HepG2 (cell line): Measurements from ENCODE around the gene VPS13D. TPM values are rescaled to one million over a fixed set of nuclear protein-coding genes. Genes with fewer than 3 reads are reported as not detected.

Experiments
- ATAC-seq: fragments of 200-7000 bp; cut with Tn5 transposase; 3 replicates; pipeline ENCODE4 v1.9.1; 2020; ENCODE audit warnings: mild to moderate bottlenecking, moderate library complexity
- BruUV-seq: library from RNA; stranded (reverse); fragments of 400-500 nt; replicated peaks from 2 replicates; lab custom pipeline; 2021; lab: Mats Ljungman, UMichigan
- CTCF ChIA-PET: fragments of 300-600 bp; formaldehyde crosslinking; extraction: SDS; loops from one replicate; lab custom pipeline; 2021; ENCODE audit warnings: low total read pairs, inconsistent platforms, low intra/inter-chr PET ratio; lab: Yijun Ruan, JAX
- POLR2A ChIA-PET: fragments of 350-600 bp; sonication (Branson Sonifier 250); formaldehyde crosslinking; loops from one replicate; lab custom pipeline; 2020; ENCODE audit warnings: antibody characterized with exemption, inconsistent platforms; lab: Yijun Ruan, JAX
- DNase-seq: peaks from one replicate; pipeline ENCODE4 v3.0.0-alpha.2; 2015; ENCODE audit warnings: low spot score
- FAIRE-seq: peaks from 3 replicates; lab custom pipeline; 2011; peaks lifted over from hg19 to GRCh38; lab: Jason Lieb, UNC
- H2AFZ ChIP-seq: one replicate; pipeline ENCODE4 v1.6.1; 2011; ENCODE audit warnings: low read length, inconsistent platforms
- H3K27ac ChIP-seq: fragments of 300-600 bp; 3 replicates; pipeline ENCODE4 v1.8.0; 2011; ENCODE audit warnings: mixed run types, mild to moderate bottlenecking, mixed read lengths, low read length, inconsistent platforms; ENCODE audit not compliant: insufficient read depth; ENCODE audit errors: extremely low read length
- H3K27me3 ChIP-seq, 2 experiments: fragments of 200-600 bp in 1 of 2; 2 replicates in 1 of 2; 3 replicates in 1 of 2; pipeline versions ENCODE4 v1.6.0 to v1.8.0; 2011; ENCODE audit warnings: low read length in 2 of 2, mild to moderate bottlenecking in 2 of 2, moderate library complexity in 2 of 2, inconsistent platforms in 1 of 2; ENCODE audit not compliant: insufficient read depth in 2 of 2, control insufficient read depth in 1 of 2
- H3K36me3 ChIP-seq, 2 experiments: fragments of 200-600 bp in 1 of 2; replicated peaks in 1 of 2; 2 replicates in 1 of 2; 3 replicates in 1 of 2; pipeline versions ENCODE4 v1.5.1 to v1.8.0; 2011; ENCODE audit warnings: low read length in 2 of 2, inconsistent platforms in 1 of 2; ENCODE audit not compliant: insufficient read depth in 2 of 2, control insufficient read depth in 1 of 2
- H3K4me1 ChIP-seq: 2 replicates; pipeline ENCODE4 v1.5.1; 2012; ENCODE audit warnings: low read length, inconsistent platforms; ENCODE audit not compliant: insufficient read depth
- H3K4me2 ChIP-seq: 2 replicates; pipeline ENCODE4 v1.6.0; 2011; ENCODE audit warnings: low read depth, low read length, inconsistent platforms
- H3K4me3 ChIP-seq, 3 experiments: fragments of 200-600 bp in 1 of 3; sonication (generic), shearing (Covaris generic) in 1 of 3; replicated peaks in 1 of 3; 2 replicates each; pipeline ENCODE4 v1.5.1; 2011 to 2016; ENCODE audit warnings: low read length in 3 of 3, inconsistent platforms in 2 of 3, low read depth in 2 of 3, mild to moderate bottlenecking in 2 of 3, control low read depth in 1 of 3, mixed read lengths in 1 of 3; ENCODE audit not compliant: insufficient read depth in 1 of 3
- H3K79me2 ChIP-seq: one replicate; pipeline ENCODE4 v1.6.1; 2011; ENCODE audit warnings: low read length, inconsistent platforms; ENCODE audit not compliant: insufficient read depth
- H3K9ac ChIP-seq: 2 replicates; pipeline ENCODE4 v1.6.0; 2011; ENCODE audit warnings: mild to moderate bottlenecking, low read depth, low read length, inconsistent platforms; ENCODE audit not compliant: insufficient read depth
- H3K9me3 ChIP-seq: 2 replicates; pipeline ENCODE4 v1.5.1; 2012; ENCODE audit warnings: mild to moderate bottlenecking, low read length
- H4K20me1 ChIP-seq: 2 replicates; pipeline ENCODE4 v1.6.0; 2011; ENCODE audit warnings: inconsistent platforms, mild to moderate bottlenecking, low read length, moderate library complexity; ENCODE audit not compliant: insufficient read depth
- AHR ChIP-seq: IDR thresholded peaks from 2 replicates; pipeline ENCODE4 v1.6.1; 2018; ENCODE audit warnings: missing genetic modification reagents, missing compliant biosample characterization
- DBP ChIP-seq: sonication (generic); formaldehyde crosslinking; IDR thresholded peaks from 2 replicates; pipeline ENCODE4 v1.4.0; 2020; ENCODE audit warnings: missing genetic modification reagents; ENCODE audit errors: not compliant biosample characterization
- REST ChIP-seq, 2 experiments: IDR thresholded peaks; 2 replicates each; pipeline ENCODE4 v1.6.1; 2011 to 2012; ENCODE audit warnings: low read length in 2 of 2, borderline replicate concordance in 1 of 2, low read depth in 1 of 2, mild to moderate bottlenecking in 1 of 2, moderate library complexity in 1 of 2
- STAG1 ChIP-seq: sonication (generic); formaldehyde crosslinking; IDR thresholded peaks from 2 replicates; pipeline ENCODE4 v1.4.0; 2020; ENCODE audit warnings: missing genetic modification reagents
- TFDP2 ChIP-seq: sonication (generic); formaldehyde crosslinking; IDR thresholded peaks from 2 replicates; pipeline ENCODE4 v1.4.0; 2020; ENCODE audit warnings: missing genetic modification reagents
- ZNF24 ChIP-seq: fragments of 450-650 bp; IDR thresholded peaks from 2 replicates; pipeline ENCODE4 v1.6.1; 2017; ENCODE audit warnings: antibody characterized with exemption, mild to moderate bottlenecking
- WGBS: methylation state at CpG from one replicate; pipeline ENCODE4 v1.1.6; 2017; ENCODE audit warnings: low lambda C conversion rate; 5-methylcytosine and 5-hydroxymethylcytosine counted together
- in situ Hi-C: cut with HindIII; loops from 2 replicates; pipeline ENCODE4 v1.10.0; 2017; ENCODE audit warnings: low pct_unique_long_range_greater_than_20kb; ENCODE audit not compliant: extremely low pct_ligation_motif_present
- intact Hi-C: fragments of 100-400 bp; cut with micrococcal nuclease; formaldehyde crosslinking; loops from one replicate; pipeline ENCODE4 v1.10.0; 2022; ENCODE audit not compliant: unreplicated experiment
- polyA plus RNA-seq, 8 experiments: library from polyadenylated mRNA; depleted of rRNA in 3 of 8; stranded (reverse) in 7 of 8; unstranded in 1 of 8; fragments of >200 nt; fragmentation: Illumina TruSeq in 4 of 8; extraction: Trizol in 4 of 8; gene quantifications; 2 replicates each; pipeline versions ENCODE4 v1.2.1 to v1.2.3, GENCODE V29; 2011 to 2016; ENCODE audit warnings: low read depth in 4 of 8, missing spikeins in 1 of 8, mixed read lengths in 1 of 8; ENCODE audit not compliant: insufficient read depth in 1 of 8
- total RNA-seq, 5 experiments: library from RNA; depleted of rRNA; stranded (reverse); fragments of >200 nt; fragmentation: Illumina TruSeq; extraction: Trizol; gene quantifications; 2 replicates each; pipeline ENCODE4 v1.2.3, GENCODE V29; 2016; ENCODE audit warnings: low read depth in 1 of 5

The VPS13D gene
- total and polyA plus RNA-seq, 2 of the 13 experiments (the other 11 are each of a cell fraction or from before 2014, with no cell fraction given), result 8.6 to 13.9 TPM

GRCh38 chr1:12300706-12301105 is 70.9 kb downstream of the VPS13D start:
- CTCF ChIA-PET, result no interaction called here
- POLR2A ChIA-PET, result no interaction called here
- no TSS peak for BruUV-seq

More at GRCh38 chr1:12300706-12301105, 70.9 kb downstream of the VPS13D start:
- Histone ChIP-seq H3K4me3 (no peak overlapping the region), H3K27ac (no peak overlapping the region), H3K36me3 (peaks cover 9 to 22% of the 10 kb centered on the region in 2 experiments), H3K79me2 (no peaks in the 10 kb centered on the region)
- in situ Hi-C loops, result no loop called here
- DNase-seq, result no peak
- TF ChIP-seq DBP (CRISPR knock-in tag) (no peak), ZNF24 (no peak), TFDP2 (CRISPR knock-in tag) (no peak), STAG1 (CRISPR knock-in tag) (no peak), AHR (CRISPR knock-in tag) (no peak), REST (IDR thresholded peaks at IDR 0.05; ENCODE audit: borderline replicate concordance in 1 of 2, low read depth in 1 of 2, low read length in 2 of 2) (no peak)
- TF ChIP-seq, all 625 proteins: peak for 0
- intact Hi-C loops, result no loop called here
- no peaks in the 10 kb centered on the region for H3K9me3 ChIP-seq
- no peak for FAIRE-seq
- no peak overlapping the region for H3K4me2 ChIP-seq
- 94% methylated on average over 4 of the region's 4 CpGs for WGBS
- H4K20me1 ChIP-seq, result no peaks in the 10 kb centered on the region
- no peak overlapping the region for H2AFZ ChIP-seq
- ATAC-seq, result no peak
- H3K27me3 ChIP-seq, result no peaks in the 10 kb centered on the region
- no peak overlapping the region for H3K9ac ChIP-seq
- no peaks in the 10 kb centered on the region for H3K4me1 ChIP-seq
